Measurements from ENCODE around the gene CFAP100. TPM values are rescaled to one million over a fixed set of nuclear protein-coding genes. Genes with fewer than 3 reads are reported as not detected.

CFAP100 gene
- total RNA-seq, 1 experiment from 2014 or later, result not detected

GRCh38 chr3:126468028-126468891 is 73.6 kb downstream of the CFAP100 start:
- no peaks in the 10 kb centered on the region for H3K9me3 Mint-ChIP-seq (ENCODE audit: low read depth, unreplicated experiment)
- BruUV-seq (replicated peaks), result no TSS peak
- peak overlapping the region; percentile 14 for H3K27ac Mint-ChIP-seq (ENCODE audit: unreplicated experiment)
- peaks cover 65% of the 10 kb centered on the region for H3K36me3 Mint-ChIP-seq (ENCODE audit: insufficient read depth, unreplicated experiment)
- no peak for TF ChIP-seq CTCF (IDR thresholded peaks at IDR 0.05; ENCODE audit: unreplicated experiment)
- peaks cover 13% of the 10 kb centered on the region for H3K4me1 Mint-ChIP-seq (ENCODE audit: low read depth, unreplicated experiment)
- intact Hi-C loops (cut with micrococcal nuclease; ENCODE audit: unreplicated experiment), result no loop called here
- no peaks in the 10 kb centered on the region for H3K27me3 Mint-ChIP-seq (ENCODE audit: unreplicated experiment)
- no peak overlapping the region for H3K4me3 Mint-ChIP-seq (ENCODE audit: low read depth, unreplicated experiment)
- no peak for DNase-seq
- CTCF ChIA-PET, result no interaction called here

- Mint-ChIP-seq H3K4me3 (ENCODE audit: low read depth, unreplicated experiment) (no peak overlapping the region), H3K36me3 (ENCODE audit: insufficient read depth, unreplicated experiment) (peaks cover 69% of the 10 kb centered on the region), H3K27me3 (ENCODE audit: unreplicated experiment) (no peaks in the 10 kb centered on the region), H3K9me3 (ENCODE audit: low read depth, unreplicated experiment) (no peaks in the 10 kb centered on the region), H3K4me1 (ENCODE audit: low read depth, unreplicated experiment) (peaks cover 22% of the 10 kb centered on the region), H3K27ac (ENCODE audit: unreplicated experiment) (no peak overlapping the region)
- TF ChIP-seq CTCF (IDR thresholded peaks at IDR 0.05; ENCODE audit: unreplicated experiment), result no peak
- intact Hi-C loops (cut with micrococcal nuclease; ENCODE audit: unreplicated experiment), result no loop called here
- DNase-seq, result no peak
- CTCF ChIA-PET, result interaction anchor here (0.8 kb wide), 1 partner anchor 18 kb away, joined by 3 read pairs; no protein-coding TSS in a partner anchor
- no TSS peak for BruUV-seq (replicated peaks)
Observed at GRCh38 chr3:126469479-126469878, 74.8 kb downstream of the CFAP100 start.

- Mint-ChIP-seq H3K4me1 (ENCODE audit: low read depth, unreplicated experiment) (peaks cover 34% of the 10 kb centered on the region), H3K9me3 (ENCODE audit: low read depth, unreplicated experiment) (no peaks in the 10 kb centered on the region), H3K27me3 (ENCODE audit: unreplicated experiment) (no peaks in the 10 kb centered on the region), H3K36me3 (ENCODE audit: insufficient read depth, unreplicated experiment) (peaks cover 92% of the 10 kb centered on the region), H3K4me3 (ENCODE audit: low read depth, unreplicated experiment) (peak overlapping the region; percentile 76), H3K27ac (ENCODE audit: unreplicated experiment) (peak overlapping the region; percentile 82)
- no TSS peak for BruUV-seq (replicated peaks)
- peak; percentile 89 for DNase-seq
- intact Hi-C loops (cut with micrococcal nuclease; ENCODE audit: unreplicated experiment), result loop anchor here (5.0 to 10.0 kb wide), 2 partner anchors 75 to 198 kb away; no protein-coding TSS in a partner anchor
- TF ChIP-seq CTCF (IDR thresholded peaks at IDR 0.05; ENCODE audit: unreplicated experiment), result peak; percentile 16
- CTCF ChIA-PET, result interaction anchor here (0.5 to 1.8 kb wide), 10 partner anchors 9 to 966 kb away, joined by 3 to 6 read pairs (median 3); no protein-coding TSS in a partner anchor
Observed at GRCh38 chr3:126472277-126473006, 77.7 kb downstream of the CFAP100 start.

GRCh38 chr3:126473292-126474168 is 78.8 kb downstream of the CFAP100 start:
- CTCF ChIA-PET, result interaction anchor here (0.7 to 1.2 kb wide), 3 partner anchors 33 to 339 kb away, joined by 3 to 5 read pairs (median 3); no protein-coding TSS in a partner anchor
- peaks cover 35% of the 10 kb centered on the region for H3K4me1 Mint-ChIP-seq (ENCODE audit: low read depth, unreplicated experiment)
- no peak for TF ChIP-seq CTCF (IDR thresholded peaks at IDR 0.05; ENCODE audit: unreplicated experiment)
- no peaks in the 10 kb centered on the region for H3K27me3 Mint-ChIP-seq (ENCODE audit: unreplicated experiment)
- no peaks in the 10 kb centered on the region for H3K9me3 Mint-ChIP-seq (ENCODE audit: low read depth, unreplicated experiment)
- peaks cover 86% of the 10 kb centered on the region for H3K36me3 Mint-ChIP-seq (ENCODE audit: insufficient read depth, unreplicated experiment)
- no TSS peak for BruUV-seq (replicated peaks)
- H3K4me3 Mint-ChIP-seq (ENCODE audit: low read depth, unreplicated experiment), result peak overlapping the region; percentile 76
- intact Hi-C loops (cut with micrococcal nuclease; ENCODE audit: unreplicated experiment), result loop anchor here (1.0 to 10.0 kb wide), 3 partner anchors 76 to 339 kb away; no protein-coding TSS in a partner anchor
- DNase-seq, result peak; percentile 50
- H3K27ac Mint-ChIP-seq (ENCODE audit: unreplicated experiment), result peak overlapping the region; percentile 82

Data from Calu3 (cell line).